ENCODE results near the gene OR5W2.
"Not testable (repeated sequence)": the region's sequence is repeated elsewhere in the genome, so short reads cannot be mapped to it uniquely, and the experiment has no call there.

OR5W2 gene

GRCh38 chr11:55873146-55873545 is 41.2 kb downstream of the OR5W2 start:
- not testable (repeated sequence) for H3K4me3 ChIP-seq (ENCODE audit: low read length); H3K9me3 ChIP-seq (ENCODE audit: control insufficient read depth, insufficient read depth, low read length); DNase-seq (ENCODE audit: low read depth, low spot score); H3K4me1 ChIP-seq (ENCODE audit: control insufficient read depth, insufficient read depth, low read length); H3K27me3 ChIP-seq (ENCODE audit: control insufficient read depth, insufficient read depth, low read length); H3K27ac ChIP-seq (ENCODE audit: low read length); H3K36me3 ChIP-seq (ENCODE audit: control insufficient read depth, insufficient read depth, low read length)
- no CpG with 5 or more reads among the region's 34 CpGs for WGBS (ENCODE audit: insufficient coverage, insufficient read length)

GRCh38 chr11:55872731-55873130 is 41.7 kb downstream of the OR5W2 start:
- not testable (repeated sequence) for H3K27ac ChIP-seq (ENCODE audit: low read length); H3K9me3 ChIP-seq (ENCODE audit: control insufficient read depth, insufficient read depth, low read length); DNase-seq (ENCODE audit: low read depth, low spot score); H3K4me3 ChIP-seq (ENCODE audit: low read length); H3K4me1 ChIP-seq (ENCODE audit: control insufficient read depth, insufficient read depth, low read length); H3K36me3 ChIP-seq (ENCODE audit: control insufficient read depth, insufficient read depth, low read length); H3K27me3 ChIP-seq (ENCODE audit: control insufficient read depth, insufficient read depth, low read length)
- no CpG with 5 or more reads among the region's 33 CpGs for WGBS (ENCODE audit: insufficient coverage, insufficient read length)

GRCh38 chr11:55867354-55867753 is 47.0 kb downstream of the OR5W2 start:
- not testable (repeated sequence) for H3K27ac ChIP-seq (ENCODE audit: low read length); H3K36me3 ChIP-seq (ENCODE audit: control insufficient read depth, insufficient read depth, low read length); H3K4me1 ChIP-seq (ENCODE audit: control insufficient read depth, insufficient read depth, low read length); H3K9me3 ChIP-seq (ENCODE audit: control insufficient read depth, insufficient read depth, low read length); DNase-seq (ENCODE audit: low read depth, low spot score); H3K4me3 ChIP-seq (ENCODE audit: low read length); H3K27me3 ChIP-seq (ENCODE audit: control insufficient read depth, insufficient read depth, low read length)
- no CpG with 5 or more reads among the region's 4 CpGs for WGBS (ENCODE audit: insufficient coverage, insufficient read length)
